GM12874 (cell line): ENCODE data around the gene UMODL1.

ENCODE experiments used
- CTCF ChIP-seq: IDR thresholded peaks from 2 replicates; pipeline ENCODE4 v1.5.1; 2011; ENCODE audit warnings: low read depth, mild to moderate bottlenecking, control low read depth, low read length, moderate library complexity; ENCODE audit not compliant: insufficient read depth

UMODL1 gene

GRCh38 chr21:42109873-42110525 lies 38.9 kb downstream of the UMODL1 start:
- no peak for TF ChIP-seq CTCF

GRCh38 chr21:42110691-42111469 lies 39.8 kb downstream of the UMODL1 start:
- TF ChIP-seq CTCF: no peak

- TF ChIP-seq CTCF: no peak
Measured at GRCh38 chr21:42111470-42111743, 40.3 kb downstream of the UMODL1 start.

GRCh38 chr21:42111811-42112210 lies 40.7 kb downstream of the UMODL1 start:
- no peak for TF ChIP-seq CTCF

- no peak for TF ChIP-seq CTCF
Measured at GRCh38 chr21:42112238-42112637, 41.1 kb downstream of the UMODL1 start.

- TF ChIP-seq CTCF: no peak
Measured at GRCh38 chr21:42112857-42113256, 41.7 kb downstream of the UMODL1 start.

- TF ChIP-seq CTCF: no peak
Measured at GRCh38 chr21:42113926-42114409, 42.9 kb downstream of the UMODL1 start.
